Measurements from ENCODE around the gene TOR2A.

GRCh38 chr9:127758843-127759242, 23.7 kb upstream of the TOR2A start:
- TF ChIP-seq CTCF (IDR thresholded peaks at IDR 0.05) = no peak
- no peak for TF ChIP-seq POLR2A (IDR thresholded peaks at IDR 0.05)

Data from thyroid gland (tissue), 4 donors.